ENCODE data around the gene RABGAP1L.
A peak's percentile ranks its signal among the peaks of the same experiment; 100 is the strongest.
"Not testable (repeated sequence)": the region's sequence is repeated elsewhere in the genome, so short reads cannot be mapped to it uniquely, and the experiment has no call there.

RABGAP1L gene

GRCh38 chr1:175023043-175023921 lies 864.0 kb downstream of the RABGAP1L start, which contains the start of gene MRPS14:
TSS of gene MRPS14 (minus strand) at chr1:175023425. CDS start at chr1:175023408, 17 bp downstream.
- Histone ChIP-seq H3K9ac (ENCODE audit: insufficient read length) (peak within 1 kb of the TSS; percentile 94), H3K27ac (peak within 1 kb of the TSS; percentile 81; the same call in 1 of the 2 replicates), H3K9me3 (ENCODE audit: low read depth, low read length) (no peaks in the 10 kb centered on the region; the same call in 1 of the 2 replicates), H3K4me3 (peak within 1 kb of the TSS; percentile 89), H3K36me3 (ENCODE audit: insufficient read depth, low read length) (peaks cover 9% of the 10 kb centered on the region)
- peak; percentile 92 for DNase-seq (ENCODE audit: low read depth, low spot score)
- TF ChIP-seq EZH2 (IDR thresholded peaks at IDR 0.05), result no peak
- TF ChIP-seq POLR2AphosphoS5 (IDR thresholded peaks at IDR 0.05; ENCODE audit: borderline replicate concordance, low read depth, low read length), result peak; percentile 93

- Histone ChIP-seq H3K4me3 (peak overlapping the region; percentile 89), H3K9ac (ENCODE audit: insufficient read length) (peak overlapping the region; percentile 79), H3K27ac (peak overlapping the region; percentile 81; the same call in 1 of the 2 replicates)
Observed at GRCh38 chr1:175023922-175024242, 864.6 kb downstream of the RABGAP1L start.

GRCh38 chr1:175024773-175025172 lies 865.5 kb downstream of the RABGAP1L start:
- Histone ChIP-seq H3K9me3 (ENCODE audit: low read depth, low read length) (no peaks in the 10 kb centered on the region; the same call in 1 of the 2 replicates), H3K36me3 (ENCODE audit: insufficient read depth, low read length) (peaks cover 9% of the 10 kb centered on the region; the same call in 1 of the 2 replicates), H3K9ac (ENCODE audit: insufficient read length) (no peak overlapping the region), H3K4me3 (no peak overlapping the region), H3K27ac (no peak overlapping the region)
- DNase-seq (ENCODE audit: low read depth, low spot score), result no peak
- no peak for TF ChIP-seq FOXP2 (optimal IDR thresholded peaks at IDR 0.05; ENCODE audit: control extremely low read depth, extremely low read length, insufficient read depth)
- TF ChIP-seq EZH2 (IDR thresholded peaks at IDR 0.05), result no peak
- TF ChIP-seq POLR2AphosphoS5 (IDR thresholded peaks at IDR 0.05; ENCODE audit: borderline replicate concordance, low read depth, low read length), result no peak

More at GRCh38 chr1:175023922-175024242, 864.6 kb downstream of the RABGAP1L start:
- not testable (repeated sequence) for H3K36me3 ChIP-seq (ENCODE audit: insufficient read depth, low read length); H3K9me3 ChIP-seq (ENCODE audit: low read depth, low read length); DNase-seq (ENCODE audit: low read depth, low spot score)

GRCh38 chr1:175033953-175034352 lies 874.6 kb downstream of the RABGAP1L start:
- H3K9me3 ChIP-seq (ENCODE audit: low read depth, low read length), result no peaks in the 10 kb centered on the region
- TF ChIP-seq EZH2 (IDR thresholded peaks at IDR 0.05), result no peak
- no peak for TF ChIP-seq POLR2AphosphoS5 (IDR thresholded peaks at IDR 0.05; ENCODE audit: borderline replicate concordance, low read depth, low read length)
- TF ChIP-seq FOXP2 (optimal IDR thresholded peaks at IDR 0.05; ENCODE audit: control extremely low read depth, extremely low read length, insufficient read depth), result no peak
- no peak overlapping the region for H3K4me3 ChIP-seq
- H3K27ac ChIP-seq, result no peak overlapping the region
- no peak overlapping the region for H3K9ac ChIP-seq (ENCODE audit: insufficient read length)
- H3K36me3 ChIP-seq (ENCODE audit: insufficient read depth, low read length), result no peaks in the 10 kb centered on the region
- DNase-seq (ENCODE audit: low read depth, low spot score), result no peak

GRCh38 chr1:175034775-175035174 lies 875.5 kb downstream of the RABGAP1L start:
- Histone ChIP-seq H3K4me3 (no peak overlapping the region), H3K36me3 (ENCODE audit: insufficient read depth, low read length) (no peaks in the 10 kb centered on the region), H3K9ac (ENCODE audit: insufficient read length) (no peak overlapping the region), H3K9me3 (ENCODE audit: low read depth, low read length) (no peaks in the 10 kb centered on the region), H3K27ac (no peak overlapping the region)
- DNase-seq (ENCODE audit: low read depth, low spot score), result no peak
- no peak for TF ChIP-seq POLR2AphosphoS5 (IDR thresholded peaks at IDR 0.05; ENCODE audit: borderline replicate concordance, low read depth, low read length)
- TF ChIP-seq EZH2 (IDR thresholded peaks at IDR 0.05), result no peak
- no peak for TF ChIP-seq FOXP2 (optimal IDR thresholded peaks at IDR 0.05; ENCODE audit: control extremely low read depth, extremely low read length, insufficient read depth)

- H3K36me3 ChIP-seq (ENCODE audit: insufficient read depth, low read length), result no peaks in the 10 kb centered on the region
- no peak overlapping the region for H3K9ac ChIP-seq (ENCODE audit: insufficient read length)
- no peak for DNase-seq (ENCODE audit: low read depth, low spot score)
- no peaks in the 10 kb centered on the region for H3K9me3 ChIP-seq (ENCODE audit: low read depth, low read length)
- no peak overlapping the region for H3K27ac ChIP-seq
- H3K4me3 ChIP-seq, result no peak overlapping the region
- TF ChIP-seq EZH2 (IDR thresholded peaks at IDR 0.05) (no peak), POLR2AphosphoS5 (IDR thresholded peaks at IDR 0.05; ENCODE audit: borderline replicate concordance, low read depth, low read length) (no peak), FOXP2 (optimal IDR thresholded peaks at IDR 0.05; ENCODE audit: control extremely low read depth, extremely low read length, insufficient read depth) (no peak)
Observed at GRCh38 chr1:175035865-175036264, 876.5 kb downstream of the RABGAP1L start.

GRCh38 chr1:175036476-175036875 lies 877.2 kb downstream of the RABGAP1L start:
- DNase-seq (ENCODE audit: low read depth, low spot score), result no peak
- H3K36me3 ChIP-seq (ENCODE audit: insufficient read depth, low read length), result no peaks in the 10 kb centered on the region
- H3K9ac ChIP-seq (ENCODE audit: insufficient read length), result peak overlapping the region; percentile 2
- TF ChIP-seq POLR2AphosphoS5 (IDR thresholded peaks at IDR 0.05; ENCODE audit: borderline replicate concordance, low read depth, low read length) (no peak), EZH2 (IDR thresholded peaks at IDR 0.05) (no peak), FOXP2 (optimal IDR thresholded peaks at IDR 0.05; ENCODE audit: control extremely low read depth, extremely low read length, insufficient read depth) (no peak)
- peak overlapping the region; percentile 38; the same call in 1 of the 2 replicates for H3K27ac ChIP-seq
- no peaks in the 10 kb centered on the region for H3K9me3 ChIP-seq (ENCODE audit: low read depth, low read length)
- peak overlapping the region; percentile 23; the same call in 1 of the 2 replicates for H3K4me3 ChIP-seq

- TF ChIP-seq EZH2 (IDR thresholded peaks at IDR 0.05) (no peak), POLR2AphosphoS5 (IDR thresholded peaks at IDR 0.05; ENCODE audit: borderline replicate concordance, low read depth, low read length) (no peak), FOXP2 (optimal IDR thresholded peaks at IDR 0.05; ENCODE audit: control extremely low read depth, extremely low read length, insufficient read depth) (no peak)
- H3K36me3 ChIP-seq (ENCODE audit: insufficient read depth, low read length), result no peaks in the 10 kb centered on the region
Observed at GRCh38 chr1:175037416-175037815, 878.1 kb downstream of the RABGAP1L start.

More at GRCh38 chr1:175037416-175037815, 878.1 kb downstream of the RABGAP1L start:
- no peak overlapping the region for H3K4me3 ChIP-seq
- H3K27ac ChIP-seq, result no peak overlapping the region
- H3K9me3 ChIP-seq (ENCODE audit: low read depth, low read length), result no peaks in the 10 kb centered on the region
- no peak for DNase-seq (ENCODE audit: low read depth, low spot score)
- H3K9ac ChIP-seq (ENCODE audit: insufficient read length), result no peak overlapping the region
